ELF-1 (cell line): ENCODE measurements around the gene MT1G.
"Not testable (repeated sequence)": the region's sequence is repeated elsewhere in the genome, so short reads cannot be mapped to it uniquely, and the experiment has no call there.

Experiments used
- DNase-seq: peaks from one replicate; pipeline ENCODE4 v3.0.0-alpha.2; 2016; ENCODE audit warnings: low read depth, low spot score

The MT1G gene

GRCh38 chr16:56665286-56666261 is 2.3 kb downstream of the MT1G start:
- DNase-seq = not testable (repeated sequence)

- no peak for DNase-seq
Measured at GRCh38 chr16:56664506-56664905, 3.4 kb downstream of the MT1G start.

- DNase-seq = no peak
Measured at GRCh38 chr16:56662357-56663354, 5.2 kb downstream of the MT1G start.

GRCh38 chr16:56658327-56658875 is 9.5 kb downstream of the MT1G start:
- no peak for DNase-seq

- DNase-seq = peak; percentile 82
Measured at GRCh38 chr16:56657555-56658326, 10.1 kb downstream of the MT1G start, which contains the start of gene MT1F. MT1F (plus strand) TSS chr16:56657959; CDS start chr16:56658059, 100 bp downstream.

GRCh38 chr16:56653218-56653617 is 14.6 kb downstream of the MT1G start:
- no peak for DNase-seq

GRCh38 chr16:56652600-56652999 is 15.3 kb downstream of the MT1G start:
- DNase-seq = no peak

- no peak for DNase-seq
Measured at GRCh38 chr16:56651586-56651985, 16.3 kb downstream of the MT1G start, which contains the start of gene MT1B. MT1B (plus strand) TSS chr16:56651886; CDS start chr16:56651954, 68 bp downstream.

GRCh38 chr16:56649820-56650219 is 18.0 kb downstream of the MT1G start:
- no peak for DNase-seq

- DNase-seq = no peak
Measured at GRCh38 chr16:56649271-56649670, 18.6 kb downstream of the MT1G start.

GRCh38 chr16:56647641-56648431 is 20.0 kb downstream of the MT1G start:
- DNase-seq = no peak

- no peak for DNase-seq
Measured at GRCh38 chr16:56645838-56646237, 22.0 kb downstream of the MT1G start.

GRCh38 chr16:56645311-56645710 is 22.6 kb downstream of the MT1G start:
- DNase-seq = no peak

GRCh38 chr16:56643833-56644232 is 24.0 kb downstream of the MT1G start:
- DNase-seq = no peak

GRCh38 chr16:56643080-56643778 is 24.6 kb downstream of the MT1G start:
- DNase-seq = peak; percentile 72

GRCh38 chr16:56641166-56641565 is 26.7 kb downstream of the MT1G start:
- DNase-seq = no peak

GRCh38 chr16:56640076-56640475 is 27.8 kb downstream of the MT1G start:
- DNase-seq = no peak

GRCh38 chr16:56639045-56639444 is 28.8 kb downstream of the MT1G start:
- no peak for DNase-seq
